T47D (cell line): ENCODE data around the gene POTEG.
"Not testable (repeated sequence)": the region's sequence is repeated elsewhere in the genome, so short reads cannot be mapped to it uniquely, and the experiment has no call there.

Experiments used
- DNase-seq, 2 experiments: peaks; one replicate each; pipeline versions ENCODE4 v3.0.0 to v3.0.0-alpha.2; 2011 to 2012; ENCODE audit warnings: low read depth in 1 of 2, low spot score in 1 of 2
- in situ Hi-C: cut with HindIII; loops from 2 replicates; pipeline ENCODE4 v1.10.0; 2016; ENCODE audit warnings: low sequenced_read_pairs, low pct_unique_long_range_greater_than_20kb

POTEG gene

DNA sequence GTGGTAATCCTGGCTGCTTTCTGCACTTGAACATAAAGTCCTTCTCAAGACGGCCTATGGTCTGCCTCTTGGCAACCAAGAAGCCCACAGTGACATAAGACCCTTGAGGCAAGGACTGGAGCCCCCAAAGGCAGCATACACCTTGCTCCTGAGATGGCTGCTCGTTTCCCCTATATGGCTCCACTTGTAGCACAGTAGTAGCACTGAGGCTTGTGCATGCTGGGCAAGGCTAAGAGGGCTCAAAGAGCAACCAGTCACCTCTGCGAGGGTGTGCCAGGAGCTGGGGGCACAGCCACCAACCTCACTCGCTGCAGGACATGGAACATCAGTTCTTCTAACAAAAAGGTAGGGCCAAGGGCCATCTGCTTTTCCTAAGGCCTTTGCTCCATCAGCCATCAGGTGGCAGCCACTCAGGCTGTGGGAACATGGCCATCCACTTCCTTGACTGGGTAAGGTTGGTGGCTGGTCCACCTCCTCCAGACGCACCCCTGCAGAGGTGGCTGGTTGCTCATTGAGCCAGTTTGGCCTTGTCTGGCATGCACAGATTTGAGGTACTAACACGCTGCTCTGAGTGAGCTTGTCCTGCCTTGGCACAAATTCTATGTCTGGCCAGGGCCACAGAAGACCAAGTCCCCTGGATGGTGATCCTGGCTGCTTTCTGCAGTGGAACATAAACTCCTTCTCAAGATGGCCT, 49.9 kb downstream of the POTEG start:
- in situ Hi-C loops, DNase-seq: not testable (repeated sequence)

DNA sequence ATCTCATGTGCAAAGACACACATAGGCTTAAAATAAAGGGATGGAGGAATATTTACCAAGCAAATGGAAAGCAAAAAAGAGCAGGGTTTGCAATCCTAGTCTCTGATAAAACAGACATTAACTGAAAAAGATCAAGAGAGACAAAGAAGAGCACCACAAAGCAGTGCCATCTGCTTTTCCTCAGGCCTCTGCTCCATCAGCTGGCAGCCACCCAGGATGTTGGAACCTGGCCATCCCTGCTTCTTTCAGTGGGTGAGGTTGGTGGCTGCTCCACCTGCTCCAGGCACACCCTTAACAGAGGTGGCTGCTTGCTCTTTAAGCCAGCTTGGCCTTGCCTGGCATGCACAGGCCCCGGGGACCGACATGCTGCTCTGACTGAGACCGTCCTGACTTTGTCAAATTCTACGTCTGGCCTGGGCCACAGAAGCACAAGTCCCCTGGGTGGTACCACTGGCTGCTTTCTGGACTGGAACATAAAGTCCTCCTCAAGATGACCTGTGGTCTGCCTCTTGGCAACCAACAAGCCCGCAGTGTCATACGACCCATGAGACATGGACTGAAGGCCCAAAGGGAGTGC, 51.0 kb downstream of the POTEG start:
- DNase-seq, in situ Hi-C loops: not testable (repeated sequence)

DNA sequence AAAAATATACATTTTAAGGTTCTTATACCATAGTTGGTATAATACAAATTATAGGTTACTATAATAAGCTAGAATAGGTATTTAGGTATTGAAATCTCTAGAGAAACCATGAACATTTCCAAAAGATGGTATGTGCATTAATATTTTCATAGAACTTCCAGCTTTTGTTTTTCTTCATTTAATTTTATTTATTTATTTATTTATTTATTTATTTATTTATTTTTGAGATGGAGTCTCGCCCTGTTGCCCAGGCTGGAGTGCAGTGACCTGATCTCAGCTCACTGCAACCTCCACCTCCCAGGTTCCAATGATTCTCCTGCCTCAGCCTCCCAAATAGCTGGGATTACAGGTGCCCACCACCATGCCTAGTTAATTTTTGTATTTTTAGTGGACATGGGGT, 54.0 kb downstream of the POTEG start:
- DNase-seq, in situ Hi-C loops: not testable (repeated sequence)

DNA sequence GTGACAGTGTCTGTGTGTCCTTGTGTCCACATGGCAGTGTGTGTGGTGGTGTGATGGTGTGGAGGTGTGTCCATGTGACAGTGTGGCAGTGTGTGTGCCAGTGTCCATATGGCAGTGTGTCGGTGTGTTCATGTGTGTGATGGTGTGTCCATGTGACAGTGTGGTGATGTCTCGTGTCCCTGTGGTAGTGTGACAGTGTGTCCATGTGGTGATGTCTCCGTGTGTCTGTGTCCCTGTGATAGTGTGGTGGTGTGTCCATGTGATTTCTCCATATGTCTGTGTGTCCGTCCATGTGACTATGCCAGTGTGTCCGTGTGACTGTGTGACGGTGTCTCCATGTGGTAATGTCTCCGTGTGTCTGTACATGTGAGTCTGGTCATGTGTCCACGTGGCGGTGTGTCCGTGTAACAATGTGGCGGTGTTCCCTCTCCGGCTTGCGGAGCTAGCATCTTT, 59.7 kb downstream of the POTEG start:
- in situ Hi-C loops, DNase-seq: not testable (repeated sequence)

DNA sequence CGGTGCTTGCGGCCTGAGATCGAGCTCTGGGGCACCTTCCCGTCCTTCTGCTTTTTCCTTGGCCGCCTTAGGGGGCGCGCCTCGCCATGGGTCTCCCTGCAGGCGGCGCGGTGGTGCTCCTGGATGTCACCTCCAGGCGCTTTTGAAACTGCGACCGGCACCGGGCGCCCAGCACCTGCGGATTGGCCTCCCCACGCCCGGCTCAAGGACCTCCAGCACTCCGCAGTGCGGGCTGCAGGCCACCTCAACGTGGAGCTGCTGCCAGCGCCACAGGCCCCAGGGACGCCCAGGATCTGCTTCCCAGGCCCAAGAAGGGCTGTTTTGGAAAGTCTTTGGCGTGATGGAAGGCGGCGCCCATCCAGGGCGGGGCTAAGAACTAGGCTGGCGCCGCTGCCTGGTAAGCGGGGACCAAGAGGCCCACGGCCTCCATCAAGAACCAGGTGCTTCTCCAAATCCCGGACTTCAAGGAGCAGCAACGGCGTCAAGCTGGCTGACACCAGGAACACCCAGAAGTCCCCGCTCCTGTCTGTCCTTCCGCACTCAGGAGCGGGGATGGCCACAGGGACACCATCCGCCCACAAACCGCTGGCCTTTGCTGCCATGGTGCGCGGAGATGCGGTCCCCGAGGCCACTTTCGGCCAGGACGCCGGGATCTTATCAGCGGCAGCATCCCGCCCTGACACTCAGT, 61.2 kb downstream of the POTEG start:
- DNase-seq, in situ Hi-C loops: not testable (repeated sequence)

DNA sequence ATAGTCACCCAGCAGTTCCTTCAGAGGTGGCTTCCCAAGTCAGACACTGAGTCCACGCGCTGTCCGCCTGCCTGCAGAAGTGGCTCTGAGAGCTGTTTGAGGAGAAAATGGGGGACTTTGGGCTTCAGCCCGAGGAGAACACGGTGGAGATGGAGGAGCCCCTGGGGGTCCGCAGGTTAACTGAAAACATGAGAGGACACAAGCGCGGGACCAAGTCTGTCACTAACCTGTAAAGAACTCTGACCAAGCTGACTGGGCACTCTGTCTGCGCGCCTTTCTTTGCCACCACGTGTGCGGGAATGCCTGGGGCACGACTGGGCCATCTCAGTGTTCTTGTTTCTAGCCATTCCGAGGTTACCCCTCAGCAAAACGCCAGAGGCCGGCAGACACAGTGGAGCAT, 62.4 kb downstream of the POTEG start:
- in situ Hi-C loops, DNase-seq: not testable (repeated sequence)

DNA sequence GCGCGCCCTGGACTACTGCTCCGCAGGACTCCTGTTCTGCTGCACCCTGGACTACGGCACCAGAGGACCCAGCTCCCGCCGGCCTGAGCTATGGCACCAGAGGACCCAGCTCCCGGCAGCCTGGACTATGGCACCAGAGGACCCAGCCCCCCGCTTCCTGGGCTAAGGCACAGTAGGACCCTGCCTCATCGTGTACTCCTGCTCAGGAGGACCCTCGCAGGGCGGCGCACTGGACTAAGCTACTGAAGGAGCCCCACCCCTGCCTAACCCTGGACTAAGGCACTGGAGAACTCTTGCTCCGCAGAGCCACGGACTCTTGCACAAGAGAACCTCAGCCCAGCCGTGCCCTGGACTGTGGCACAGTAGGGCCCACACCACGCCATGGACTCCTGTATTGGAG, 71.3 kb downstream of the POTEG start:
- DNase-seq, in situ Hi-C loops: not testable (repeated sequence)

DNA sequence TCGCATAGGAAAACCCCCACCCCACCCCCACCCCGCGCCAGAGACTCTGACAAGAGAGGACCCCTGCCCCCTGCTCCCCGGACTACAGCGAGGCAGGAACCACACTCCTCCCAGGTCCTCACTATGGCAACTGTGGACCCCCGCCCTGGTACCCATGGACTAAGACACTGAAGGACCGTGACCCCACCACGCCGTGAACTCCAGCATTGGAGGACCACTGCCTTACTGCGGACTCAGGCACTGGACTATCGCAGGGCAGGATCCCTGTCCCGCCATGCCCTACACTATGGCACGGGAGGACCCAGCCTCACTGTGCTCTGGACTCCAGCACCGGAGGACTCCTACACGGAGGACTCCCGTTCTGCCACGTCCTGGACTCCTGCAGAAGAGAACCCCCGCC, 71.8 kb downstream of the POTEG start:
- in situ Hi-C loops, DNase-seq: not testable (repeated sequence)

DNA sequence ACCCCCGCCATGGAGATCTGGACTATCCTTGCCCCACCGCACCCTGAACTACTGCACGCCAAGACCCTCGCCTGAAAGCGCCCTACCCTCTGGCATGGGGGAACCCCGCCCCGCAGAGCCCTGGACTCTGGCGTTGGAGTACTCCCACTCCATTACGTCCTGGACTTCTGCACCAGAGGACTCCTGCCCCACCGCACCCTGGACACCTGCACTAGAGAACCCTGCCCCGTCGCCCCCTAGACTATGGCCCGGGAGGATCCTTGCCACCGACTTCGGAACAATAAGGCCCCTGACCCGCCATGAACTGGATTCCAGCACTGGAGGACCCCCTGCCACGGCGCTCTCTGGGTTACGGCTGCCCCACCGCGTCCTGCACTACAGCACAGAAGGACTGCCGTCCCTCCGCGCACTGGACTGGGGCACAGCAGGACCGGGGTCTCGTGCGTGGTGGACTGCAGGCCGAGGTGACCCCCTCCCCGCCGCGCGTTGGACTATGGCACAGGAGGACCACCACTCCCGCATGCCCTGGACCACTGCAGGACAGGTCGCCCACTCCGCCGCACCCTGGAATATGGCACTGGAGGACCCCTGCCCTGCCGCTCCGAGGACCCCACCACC, 72.4 kb downstream of the POTEG start:
- in situ Hi-C loops, DNase-seq: not testable (repeated sequence)

DNA sequence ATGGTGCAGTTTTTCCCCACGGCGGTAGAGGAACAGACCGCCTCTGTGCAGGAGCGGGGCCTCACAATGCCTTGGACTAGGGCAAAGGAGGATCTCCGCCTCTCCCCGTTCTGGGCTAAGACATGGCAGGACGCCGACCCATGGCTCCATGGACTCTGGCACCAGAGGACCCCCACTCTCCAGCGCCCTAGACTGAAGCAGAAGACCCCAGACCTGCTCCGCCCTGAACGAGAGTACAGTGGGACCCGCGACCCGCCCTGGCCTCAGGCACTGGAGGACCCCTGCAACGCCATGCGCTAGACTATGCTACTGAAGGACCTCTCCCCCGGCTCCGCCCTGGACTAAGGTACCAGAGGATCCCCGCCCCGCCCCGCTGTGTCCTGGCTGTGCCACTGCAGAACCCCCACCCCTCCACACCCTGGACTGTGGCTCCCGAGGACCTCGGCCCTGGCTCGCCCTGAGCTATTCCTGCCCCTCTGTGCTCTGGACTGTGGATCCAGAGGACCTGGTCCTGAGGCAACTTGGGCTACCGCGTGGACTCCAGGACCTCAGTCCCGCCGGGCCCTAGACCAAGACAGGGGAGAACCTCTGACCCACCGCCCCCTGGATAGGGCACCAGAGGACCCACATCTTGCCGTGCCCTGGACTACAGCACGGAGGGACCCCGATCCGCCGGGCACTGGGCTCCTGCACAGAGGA, 73.1 kb downstream of the POTEG start:
- DNase-seq, in situ Hi-C loops: not testable (repeated sequence)
